SU-DHL-6 (cell line): Measurements from ENCODE around the gene THAP3.

Source experiments
- H2AFZ ChIP-seq: fragments of 200-600 bp; sonication (generic); 2 replicates; pipeline ENCODE4 v1.6.1; 2014; ENCODE audit warnings: low read depth, mild to moderate bottlenecking, moderate library complexity, mixed read lengths, antibody characterized with exemption, low read length; ENCODE audit not compliant: severe bottlenecking
- H3F3A ChIP-seq: fragments of 200-600 bp; shearing (Covaris generic); 2 replicates; pipeline ENCODE4 v1.6.0; 2016; ENCODE audit warnings: antibody characterized with exemption, mild to moderate bottlenecking; ENCODE audit not compliant: insufficient read depth
- H3K27ac ChIP-seq: fragments of 200-600 bp; sonication (generic); 2 replicates; pipeline ENCODE4 v1.5.1; 2016; ENCODE audit warnings: low read depth, mild to moderate bottlenecking, low read length, moderate library complexity, mixed read lengths
- H3K27me3 ChIP-seq: fragments of 200-600 bp; sonication (generic), shearing (Covaris generic); 2 replicates; pipeline ENCODE4 v1.6.0; 2014; ENCODE audit warnings: mild to moderate bottlenecking, low read length
- H3K36me3 ChIP-seq: fragments of 200-600 bp; sonication (generic); 2 replicates; pipeline ENCODE4 v1.6.1; 2014; ENCODE audit warnings: mild to moderate bottlenecking, low read length, mixed read lengths
- H3K4me2 ChIP-seq: fragments of 300-600, 200-600 bp; shearing (Covaris generic), sonication (generic); 2 replicates; pipeline ENCODE4 v1.6.0; 2014; ENCODE audit warnings: low read length, low read depth, mild to moderate bottlenecking; ENCODE audit not compliant: poor library complexity, severe bottlenecking
- H3K4me3 ChIP-seq: fragments of 200-600 bp; sonication (generic); 2 replicates; pipeline ENCODE4 v1.5.1; 2014; ENCODE audit warnings: antibody characterized with exemption, low read length, mild to moderate bottlenecking, mixed read lengths; ENCODE audit not compliant: insufficient read depth, poor library complexity, severe bottlenecking
- H3K79me2 ChIP-seq: fragments of 200-600 bp; sonication (generic); 2 replicates; pipeline ENCODE4 v1.6.1; 2014; ENCODE audit warnings: mild to moderate bottlenecking, low read length, moderate library complexity; ENCODE audit not compliant: insufficient read depth
- H3K9ac ChIP-seq: fragments of 200-600 bp; sonication (generic); 2 replicates; pipeline ENCODE4 v1.7.0; 2014; ENCODE audit warnings: mild to moderate bottlenecking, low read length
- H3K9me2 ChIP-seq: fragments of 200-600 bp; sonication (generic); replicated peaks from 2 replicates; pipeline ENCODE4 v1.6.1; 2014; ENCODE audit warnings: low read length; ENCODE audit not compliant: insufficient read depth
- H3K9me3 ChIP-seq: fragments of 200-600 bp; sonication (generic); 2 replicates; pipeline ENCODE4 v1.6.1; 2014; ENCODE audit warnings: low read length, mixed read lengths; ENCODE audit not compliant: insufficient read depth
- H4K20me1 ChIP-seq: fragments of 200-600 bp; sonication (generic); 2 replicates; pipeline ENCODE4 v1.6.1; 2014; ENCODE audit warnings: low read depth, mild to moderate bottlenecking, antibody characterized with exemption, low read length, moderate library complexity, mixed read lengths
- CTCF ChIP-seq: fragments of 200-600 bp; sonication (generic); IDR thresholded peaks from one replicate; pipeline ENCODE4 v1.5.1; 2017; ENCODE audit warnings: antibody characterized with exemption, mild to moderate bottlenecking, low read length, moderate library complexity; ENCODE audit not compliant: insufficient read depth, poor library complexity, severe bottlenecking
- EZH2phosphoT487 ChIP-seq: fragments of 200-600 bp; sonication (generic), shearing (Covaris generic); conservative IDR thresholded peaks from 2 replicates; pipeline ENCODE4 v1.6.1; 2018; ENCODE audit warnings: mild to moderate bottlenecking, antibody characterized with exemption, low read length, moderate library complexity, mixed read lengths

Gene THAP3

GRCh38 chr1:6585081-6585722 lies 39.5 kb upstream of the THAP3 start:
- Histone ChIP-seq H3F3A (no peaks in the 10 kb centered on the region), H3K79me2 (peaks cover 11% of the 10 kb centered on the region; the same call in 1 of the 2 replicates), H3K4me3 (no peak overlapping the region), H3K27me3 (no peaks in the 10 kb centered on the region), H3K27ac (no peak overlapping the region), H2AFZ (no peak overlapping the region), H3K9ac (no peak overlapping the region), H3K9me2 (no peaks in the 10 kb centered on the region), H4K20me1 (no peaks in the 10 kb centered on the region), H3K9me3 (no peaks in the 10 kb centered on the region), H3K36me3 (no peaks in the 10 kb centered on the region), H3K4me2 (no peak overlapping the region)
- TF ChIP-seq CTCF (no peak), EZH2phosphoT487 (no peak)

DNA sequence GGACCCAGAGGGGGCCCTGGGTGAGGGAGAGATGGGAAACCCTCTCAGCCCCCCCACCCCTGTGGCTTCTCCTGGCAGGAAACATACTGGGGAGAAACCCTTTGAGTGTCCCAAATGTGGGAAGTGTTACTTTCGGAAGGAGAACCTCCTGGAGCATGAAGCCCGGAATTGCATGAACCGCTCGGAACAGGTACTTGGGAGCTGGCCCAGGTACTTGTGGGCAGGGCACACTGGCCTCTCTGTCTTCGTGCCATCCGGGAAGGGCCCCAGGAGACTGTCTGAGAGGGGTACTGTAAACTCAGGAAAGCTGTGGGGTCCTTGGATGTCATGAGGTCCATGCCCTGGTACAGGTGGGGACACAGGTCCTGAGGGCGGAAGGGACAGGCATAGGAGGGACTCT lies 38.8 kb upstream of the THAP3 start:
- no peak overlapping the region for H3K4me3 ChIP-seq
- no peaks in the 10 kb centered on the region for H3K9me2 ChIP-seq
- TF ChIP-seq EZH2phosphoT487 (no peak), CTCF (no peak)
- no peaks in the 10 kb centered on the region for H3K27me3 ChIP-seq
- no peak overlapping the region for H3K27ac ChIP-seq
- H4K20me1 ChIP-seq = no peaks in the 10 kb centered on the region
- H3K9ac ChIP-seq = no peak overlapping the region
- no peak overlapping the region for H2AFZ ChIP-seq
- no peaks in the 10 kb centered on the region for H3K9me3 ChIP-seq
- peaks cover 5% of the 10 kb centered on the region; the same call in 1 of the 2 replicates for H3K79me2 ChIP-seq
- H3K36me3 ChIP-seq = no peaks in the 10 kb centered on the region
- no peak overlapping the region for H3K4me2 ChIP-seq
- no peaks in the 10 kb centered on the region for H3F3A ChIP-seq

DNA sequence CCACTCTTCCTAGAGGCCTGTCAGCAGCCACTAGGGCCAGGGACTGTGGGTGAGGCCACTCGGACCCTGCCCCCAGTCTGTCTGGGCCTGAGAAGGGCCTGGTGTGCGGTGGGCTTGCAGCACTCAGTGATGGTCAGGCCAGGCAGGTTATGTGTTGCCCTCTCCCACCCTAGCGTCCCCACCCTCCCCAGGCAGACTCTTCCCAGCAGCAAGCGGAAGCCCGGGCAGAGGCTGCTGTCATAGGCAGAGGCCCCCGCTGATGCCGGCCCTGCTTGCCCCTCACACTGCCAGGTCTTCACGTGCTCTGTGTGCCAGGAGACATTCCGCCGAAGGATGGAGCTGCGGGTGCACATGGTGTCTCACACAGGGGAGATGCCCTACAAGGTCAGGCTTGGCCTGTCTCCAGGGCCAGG lies 38.3 kb upstream of the THAP3 start:
- no peak overlapping the region for H3K9ac ChIP-seq
- H2AFZ ChIP-seq = no peak overlapping the region
- H3K36me3 ChIP-seq = no peaks in the 10 kb centered on the region
- H3K4me3 ChIP-seq = no peak overlapping the region
- no peaks in the 10 kb centered on the region for H3F3A ChIP-seq
- H4K20me1 ChIP-seq = no peaks in the 10 kb centered on the region
- H3K9me2 ChIP-seq = no peaks in the 10 kb centered on the region
- no peak overlapping the region for H3K27ac ChIP-seq
- H3K27me3 ChIP-seq = no peaks in the 10 kb centered on the region
- no peak for TF ChIP-seq EZH2phosphoT487
- TF ChIP-seq CTCF = no peak
- no peak overlapping the region for H3K4me2 ChIP-seq
- H3K79me2 ChIP-seq = no peaks in the 10 kb centered on the region
- no peaks in the 10 kb centered on the region for H3K9me3 ChIP-seq
